Nucleus accumbens (tissue), 56 donors: ENCODE data around the gene TBC1D17.

Experiments
- DNase-seq, 56 donors: peaks; one replicate each; lab custom pipeline; 2025; lab: John Stamatoyannopoulos, UW

Gene TBC1D17

GRCh38 chr19:49889687-49890348, 12.3 kb downstream of the TBC1D17 start:
- DNase-seq: peak in 36 of 56 donors; percentile 3 to 71 (median 29)

- DNase-seq: peak in 5 of 56 donors; percentile 17 to 46 (median 30)
Measured at GRCh38 chr19:49890349-49891311, 13.1 kb downstream of the TBC1D17 start.

GRCh38 chr19:49891393-49891792, 13.9 kb downstream of the TBC1D17 start:
- no peak for DNase-seq

GRCh38 chr19:49892716-49893115, 15.2 kb downstream of the TBC1D17 start:
- DNase-seq: no peak

- DNase-seq: no peak
Measured at GRCh38 chr19:49894011-49894664, 16.6 kb downstream of the TBC1D17 start.

- DNase-seq: no peak
Measured at GRCh38 chr19:49894879-49895565, 17.5 kb downstream of the TBC1D17 start.

GRCh38 chr19:49895566-49896297, 18.2 kb downstream of the TBC1D17 start:
- no peak for DNase-seq

GRCh38 chr19:49896863-49897621, 19.5 kb downstream of the TBC1D17 start, which contains the start of gene IL4I1:
Gene IL4I1, minus strand, starts transcription at chr19:49896887. Its CDS starts 727 bp downstream, at chr19:49896160.
- peak in 7 of 56 donors; percentile 0 to 31 (median 18) for DNase-seq

GRCh38 chr19:49904136-49904535, 26.6 kb downstream of the TBC1D17 start:
- DNase-seq: no peak

GRCh38 chr19:49906879-49907564, 29.5 kb downstream of the TBC1D17 start:
- peak in 28 of 56 donors; percentile 1 to 65 (median 28) for DNase-seq

GRCh38 chr19:49907745-49908446, 30.4 kb downstream of the TBC1D17 start:
- DNase-seq: no peak

- no peak for DNase-seq
Measured at GRCh38 chr19:49908480-49909420, 31.2 kb downstream of the TBC1D17 start.

- no peak for DNase-seq
Measured at GRCh38 chr19:49910179-49910578, 32.7 kb downstream of the TBC1D17 start.

- peak in 11 of 56 donors; percentile 8 to 33 (median 17) for DNase-seq
Measured at GRCh38 chr19:49911381-49912145, 34.1 kb downstream of the TBC1D17 start.

- no peak for DNase-seq
Measured at GRCh38 chr19:49912965-49913685, 35.6 kb downstream of the TBC1D17 start.
